Stimulated activated CD4-positive, alpha-beta T cell treated with anti-CD3 and anti-CD28 coated beads, Interleukin-2, amount 100 ng/mL, for 24 hours (primary cell): ENCODE measurements around the gene RTN4RL1.

ENCODE experiments used
- DNase-seq, 2 donors: peaks; one replicate each; pipeline ENCODE4 v3.0.0-alpha.2; 2020

The RTN4RL1 gene

DNA sequence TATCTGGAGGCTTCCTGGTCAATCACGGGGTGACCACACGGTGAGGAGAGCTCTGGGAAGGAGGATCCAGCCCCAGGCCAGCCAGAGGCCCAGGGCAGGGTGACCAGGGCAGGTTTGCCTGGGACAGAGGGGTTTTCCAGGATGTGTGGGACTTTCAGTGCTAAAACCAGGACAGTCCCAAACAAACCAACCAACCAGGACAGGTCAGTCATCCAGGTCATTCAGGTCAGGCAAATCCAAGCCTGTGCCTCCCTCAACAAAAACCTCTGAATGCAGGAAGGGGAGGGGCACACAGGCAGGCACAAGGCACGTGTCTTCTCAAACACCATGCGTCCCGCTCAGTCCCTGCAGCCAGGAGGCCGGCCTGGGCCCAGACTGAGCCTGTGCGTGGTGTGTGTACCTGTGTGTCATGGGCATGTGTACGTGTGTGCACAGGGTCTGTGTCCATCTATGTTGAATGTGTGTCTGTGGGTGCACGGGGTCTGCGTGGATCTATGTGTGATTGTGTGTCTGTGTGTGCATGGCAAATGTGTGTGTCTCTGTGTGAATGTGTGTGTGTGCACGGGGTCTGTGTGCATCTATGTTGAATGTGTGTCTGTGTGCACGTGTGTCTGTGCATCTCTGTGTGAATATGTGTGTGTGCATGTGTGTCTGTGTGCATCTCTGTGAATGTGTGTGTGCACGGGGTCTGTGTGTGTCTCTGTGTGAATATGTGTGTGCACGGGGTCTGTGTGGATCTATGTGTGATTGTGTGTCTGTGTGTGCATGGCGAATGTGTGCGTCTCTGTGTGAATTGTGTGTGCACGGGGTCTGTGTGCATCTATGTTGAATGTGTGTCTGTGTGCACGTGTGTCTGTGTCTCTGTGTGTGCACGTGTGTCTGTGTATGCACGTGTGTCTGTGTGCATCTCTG is 78.9 kb downstream of the RTN4RL1 start:
- DNase-seq = no peak

DNA sequence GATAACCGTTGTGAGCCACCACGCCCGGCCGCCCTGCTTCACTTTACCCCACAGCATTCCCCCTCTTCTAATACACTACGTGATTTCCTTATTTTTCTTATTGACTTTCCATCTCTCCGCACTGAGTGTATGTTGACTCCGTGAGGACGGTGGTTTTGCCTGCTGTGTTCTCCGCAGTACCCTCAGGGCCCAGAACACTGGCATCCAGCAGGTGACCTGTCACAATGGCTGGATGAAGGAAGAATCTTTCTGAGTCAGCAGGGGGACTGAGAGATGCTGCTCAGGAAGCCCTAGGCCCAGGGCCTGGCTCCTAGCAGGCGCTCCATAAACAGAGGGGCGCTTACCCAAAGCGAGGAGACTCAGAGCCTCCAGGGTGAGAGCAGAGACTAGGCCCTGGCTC is 79.5 kb downstream of the RTN4RL1 start:
- DNase-seq = no peak

DNA sequence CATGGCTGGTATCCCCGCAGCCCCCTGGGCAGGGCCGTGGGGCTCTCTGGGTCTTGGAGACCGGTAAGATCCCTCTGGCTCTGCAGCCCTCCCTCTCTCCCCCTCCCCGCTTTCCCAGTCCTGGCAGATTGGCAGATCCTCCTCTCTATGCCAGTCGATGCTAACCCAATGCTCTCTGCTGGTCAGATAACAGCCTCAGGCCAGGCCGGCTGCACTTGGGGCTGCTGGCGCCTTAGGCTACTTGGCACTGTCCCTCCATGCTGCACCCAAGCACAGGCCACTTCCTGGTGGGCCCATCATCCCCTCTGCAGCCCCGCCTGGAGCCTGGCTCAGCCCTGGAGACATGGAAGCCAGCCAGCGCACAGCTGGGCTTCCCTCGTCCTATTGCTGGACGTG is 81.7 kb downstream of the RTN4RL1 start:
- DNase-seq = no peak

- no peak for DNase-seq
Observed at GRCh38 chr17:1942666-1943435, 82.3 kb downstream of the RTN4RL1 start.

DNA sequence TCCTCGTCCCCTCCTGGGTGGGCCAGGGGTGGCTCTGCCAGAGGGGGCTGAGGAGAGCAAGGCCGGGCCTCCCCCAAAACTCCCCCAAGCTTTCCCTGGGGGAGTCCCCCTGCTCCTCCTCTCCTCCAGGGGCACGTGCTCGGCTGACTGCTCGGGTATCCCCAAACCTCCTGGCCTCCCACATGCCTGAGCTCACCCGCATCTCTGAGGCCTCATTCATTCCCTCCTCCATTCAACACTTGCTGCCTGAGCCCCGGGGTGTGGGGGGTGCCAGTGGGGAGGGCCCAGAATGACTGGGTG is 83.1 kb downstream of the RTN4RL1 start:
- DNase-seq = no peak

GRCh38 chr17:1941272-1942065 is 83.7 kb downstream of the RTN4RL1 start:
- no peak for DNase-seq

DNA sequence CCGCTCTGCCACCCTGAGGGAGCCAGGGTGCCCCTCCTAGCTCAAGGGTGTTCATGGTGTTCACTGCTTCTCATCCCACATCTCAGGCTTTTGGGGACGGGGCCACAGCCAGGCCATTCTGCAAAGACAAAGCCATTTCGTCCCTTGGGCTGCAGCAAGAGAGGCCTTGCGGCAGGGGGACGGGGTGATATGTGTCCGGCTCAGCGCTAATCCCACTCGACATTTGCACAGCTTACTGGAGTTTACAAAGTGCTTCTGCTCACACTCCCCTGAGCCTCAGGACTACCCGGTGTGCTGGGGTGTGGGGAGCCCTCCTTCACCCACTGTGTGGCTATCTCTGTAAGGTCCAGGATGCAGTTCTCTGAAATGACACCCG is 84.3 kb downstream of the RTN4RL1 start:
- no peak for DNase-seq

DNA sequence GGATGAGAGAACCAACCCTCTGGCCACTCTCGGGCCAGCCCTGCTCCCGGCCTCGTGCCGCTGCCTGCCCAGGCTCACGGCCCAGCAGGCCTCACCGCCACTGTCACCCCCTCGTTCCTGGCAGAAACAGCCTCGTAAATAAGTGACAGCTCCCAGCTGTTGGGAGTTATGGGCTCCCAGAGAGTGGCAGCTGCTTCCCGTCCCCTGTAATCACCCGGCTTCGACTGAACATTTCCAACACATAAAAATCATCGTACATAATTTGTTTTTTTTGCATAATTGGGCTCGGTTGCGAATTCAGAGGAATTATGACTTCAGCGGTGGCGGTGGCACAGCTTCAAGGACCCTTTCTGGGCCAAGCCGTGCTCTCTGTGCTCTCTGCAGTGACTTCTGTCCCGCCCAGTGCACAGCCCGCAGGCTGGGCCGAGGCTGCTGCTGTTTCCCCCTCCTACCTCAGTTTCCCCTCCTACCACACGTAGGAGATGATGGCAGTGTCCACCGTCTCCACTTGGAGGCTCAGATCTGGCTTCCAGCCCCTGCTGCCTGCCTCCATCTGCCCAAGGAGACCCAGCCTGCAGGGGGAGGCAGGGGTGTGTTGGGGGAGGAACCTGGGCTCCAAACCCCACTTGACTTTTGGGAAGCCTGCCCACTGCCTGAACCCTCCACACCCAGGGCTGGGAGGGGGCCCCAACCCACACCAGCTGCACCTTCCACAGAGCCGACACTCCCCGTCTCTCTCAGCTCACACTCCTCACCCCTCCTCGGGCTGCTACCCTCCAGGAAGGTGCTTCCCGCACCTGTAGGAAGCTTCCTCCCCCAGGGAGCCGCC is 84.9 kb downstream of the RTN4RL1 start:
- no peak for DNase-seq

DNA sequence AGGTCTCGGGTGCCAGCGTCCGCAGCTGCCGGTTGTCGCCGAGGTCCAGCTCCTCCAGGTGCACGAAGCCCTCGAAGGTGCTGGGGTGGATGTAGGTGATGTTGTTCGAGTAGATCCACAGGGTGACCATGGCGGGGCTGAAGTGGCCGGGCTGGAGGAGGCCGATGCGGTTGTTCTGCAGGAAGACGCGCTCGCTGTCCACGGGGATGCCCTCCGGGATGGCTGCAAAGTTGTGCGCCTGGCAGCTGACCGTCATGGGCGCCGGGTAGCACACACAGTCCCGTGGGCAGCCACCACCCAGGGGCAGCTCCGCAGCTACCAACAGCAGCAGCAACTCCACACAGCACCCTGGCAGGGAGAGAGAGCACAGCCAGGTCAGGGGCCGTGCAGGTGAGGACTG is 87.7 kb downstream of the RTN4RL1 start:
- no peak for DNase-seq

GRCh38 chr17:1936766-1937165 is 88.4 kb downstream of the RTN4RL1 start:
- DNase-seq = no peak

- no peak for DNase-seq
Observed at GRCh38 chr17:1934901-1935300, 90.2 kb downstream of the RTN4RL1 start.

DNA sequence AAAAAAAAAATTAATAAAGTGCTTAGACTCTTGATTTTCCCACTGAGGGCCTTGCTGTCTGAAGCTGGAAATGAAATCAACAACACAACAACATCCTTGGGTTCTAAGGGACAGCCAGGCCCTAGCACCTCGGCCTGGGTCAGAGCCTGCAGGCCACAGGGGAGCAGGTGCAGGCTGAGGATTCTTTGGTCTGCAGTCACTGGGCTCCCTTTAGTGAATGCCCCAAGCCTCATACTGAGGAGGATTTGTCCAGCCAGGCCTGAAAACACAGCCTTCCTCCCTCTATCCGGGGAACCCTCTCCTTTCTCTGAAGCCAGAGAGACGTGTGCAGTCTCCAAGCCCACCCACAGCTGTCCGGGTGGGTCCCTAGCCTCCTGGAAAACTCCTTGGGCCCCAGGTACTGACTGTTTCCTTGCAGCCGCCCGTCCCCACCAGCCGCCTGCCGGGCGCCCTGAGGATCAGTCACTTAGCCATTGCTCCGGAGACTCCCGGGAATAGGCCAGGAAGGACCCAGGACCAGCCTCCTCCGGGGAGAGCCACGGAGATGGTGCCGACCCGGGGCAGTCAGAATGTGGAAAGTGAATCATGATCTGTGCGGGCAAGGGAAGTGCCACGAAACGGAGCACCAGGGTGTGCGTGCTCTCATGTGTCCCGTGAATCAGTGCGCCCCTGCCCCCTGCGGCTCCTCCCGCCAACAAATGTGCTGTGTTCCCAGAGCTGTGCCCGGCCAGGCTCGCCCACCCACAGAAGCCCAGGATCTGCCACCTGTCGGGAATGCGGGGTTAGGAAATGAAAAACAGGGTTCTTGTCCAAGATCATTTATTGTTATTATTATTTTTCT is 91.0 kb downstream of the RTN4RL1 start:
- no peak for DNase-seq

DNA sequence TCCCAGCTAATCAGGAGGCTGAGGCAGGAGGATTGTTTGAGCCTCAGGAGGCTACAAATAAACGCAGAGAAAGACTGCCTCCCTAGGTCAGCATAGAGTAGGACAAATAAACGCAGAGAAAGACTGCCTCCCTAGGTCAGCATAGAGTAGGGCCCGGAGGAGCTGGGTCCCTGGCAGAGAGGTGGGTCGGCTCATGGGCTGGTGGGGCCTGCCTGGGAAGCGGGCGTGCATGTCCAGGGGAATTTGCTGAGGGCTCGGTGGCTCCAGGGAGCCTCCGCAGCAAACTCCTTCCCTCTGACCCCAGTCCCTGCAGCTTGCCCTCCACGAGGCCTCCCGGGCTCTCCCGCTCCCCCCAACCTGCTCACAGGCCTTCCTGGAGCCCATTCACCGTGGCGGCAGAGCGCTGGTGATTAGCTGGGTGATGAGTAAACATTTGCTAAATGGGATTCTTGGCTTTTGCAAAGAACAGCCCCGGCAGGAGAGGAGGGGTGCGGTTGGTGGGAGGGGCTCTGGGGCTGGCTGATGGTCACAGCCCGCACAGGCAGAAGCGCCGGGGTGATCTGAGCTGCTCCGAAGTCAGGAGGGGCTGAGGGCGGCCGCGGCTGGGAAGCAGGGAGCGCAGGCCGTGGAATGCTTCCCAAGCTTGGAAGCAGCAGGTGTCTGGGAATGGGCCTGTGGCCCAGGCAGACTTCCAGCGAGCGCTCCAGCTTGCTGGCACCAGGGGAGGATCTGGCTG is 93.1 kb downstream of the RTN4RL1 start:
- no peak for DNase-seq

GRCh38 chr17:1930337-1930645 is 94.8 kb downstream of the RTN4RL1 start:
- DNase-seq = no peak

- no peak for DNase-seq
Observed at GRCh38 chr17:1928976-1929375, 96.2 kb downstream of the RTN4RL1 start.

DNA sequence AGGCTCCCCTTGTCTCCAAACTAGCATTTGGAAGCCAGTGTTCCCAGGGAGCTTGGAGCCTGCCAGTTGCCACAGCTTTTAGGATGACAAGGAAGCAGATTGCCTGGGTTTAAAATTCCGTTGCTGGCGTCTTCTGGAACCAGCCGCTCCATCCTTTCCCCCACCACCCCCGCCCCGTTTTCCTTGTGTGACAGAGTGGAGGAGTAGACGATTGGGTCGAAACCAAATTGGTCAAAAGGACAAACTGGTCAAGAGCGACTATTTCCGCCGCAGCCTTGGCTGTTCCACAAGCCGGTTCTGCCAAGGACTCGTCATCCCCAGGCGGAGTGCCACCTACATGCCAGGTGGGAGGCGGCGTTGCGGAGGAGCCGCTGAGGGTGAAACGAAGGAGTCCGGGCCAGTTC is 104.2 kb downstream of the RTN4RL1 start:
- no peak for DNase-seq

DNA sequence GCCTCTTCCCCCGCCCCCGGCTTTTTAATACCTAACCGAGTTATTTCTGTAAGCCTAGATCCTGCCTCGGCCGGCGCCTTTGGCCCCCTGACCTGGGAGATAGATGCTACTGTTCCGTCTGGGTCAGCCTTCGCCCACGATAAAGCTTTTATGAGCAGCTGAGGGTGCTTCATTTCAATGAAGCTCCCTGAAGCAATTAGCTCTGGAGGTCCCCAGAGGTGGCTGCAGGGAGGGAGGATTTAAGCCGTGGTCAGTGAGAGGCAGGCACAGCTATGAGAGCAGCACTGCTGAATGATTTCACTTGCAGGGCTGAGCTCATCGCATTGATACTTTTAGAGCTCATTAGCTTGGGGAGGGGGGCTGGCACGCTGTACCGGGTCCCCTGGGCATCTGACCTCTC is 105.9 kb downstream of the RTN4RL1 start:
- no peak for DNase-seq

- DNase-seq = no peak
Observed at GRCh38 chr17:1918346-1919162, 106.6 kb downstream of the RTN4RL1 start.

DNA sequence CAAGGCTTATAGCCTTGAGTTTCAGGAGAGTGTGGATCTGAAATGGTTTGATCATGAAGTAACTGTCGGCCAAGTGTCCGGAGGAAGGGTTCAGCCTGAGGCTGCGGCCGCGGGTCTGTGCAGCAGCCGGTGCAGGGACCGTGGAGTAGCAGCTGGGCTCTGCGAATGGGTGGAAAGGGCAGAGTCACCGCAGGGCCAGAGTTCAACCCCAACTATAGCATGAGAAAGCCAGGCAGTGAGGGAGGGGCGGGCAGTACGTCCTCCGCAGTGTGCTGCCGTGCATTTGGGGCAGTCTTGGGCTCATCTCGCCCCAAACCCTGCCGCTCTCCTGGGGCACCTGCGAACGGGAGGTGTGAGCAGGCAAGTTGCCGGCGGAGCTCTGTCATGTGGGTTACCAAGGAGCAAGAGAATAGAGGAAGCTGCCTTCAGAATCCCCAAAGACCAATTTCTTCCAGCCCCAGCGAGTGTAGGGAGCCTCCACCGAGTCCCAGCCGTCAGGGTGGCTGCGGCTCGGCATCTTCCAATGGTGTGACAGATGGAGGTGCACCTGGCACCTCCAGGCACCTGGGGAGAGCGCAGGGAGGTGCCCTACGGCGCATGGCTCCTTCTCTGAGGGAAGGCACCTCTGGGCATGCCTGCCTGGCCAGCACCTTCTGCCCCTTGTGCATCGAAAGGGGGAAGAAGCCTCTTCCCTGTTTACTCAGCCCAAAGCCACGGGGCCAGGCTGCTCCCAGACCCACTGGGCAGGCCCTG is 108.0 kb downstream of the RTN4RL1 start:
- DNase-seq = no peak

DNA sequence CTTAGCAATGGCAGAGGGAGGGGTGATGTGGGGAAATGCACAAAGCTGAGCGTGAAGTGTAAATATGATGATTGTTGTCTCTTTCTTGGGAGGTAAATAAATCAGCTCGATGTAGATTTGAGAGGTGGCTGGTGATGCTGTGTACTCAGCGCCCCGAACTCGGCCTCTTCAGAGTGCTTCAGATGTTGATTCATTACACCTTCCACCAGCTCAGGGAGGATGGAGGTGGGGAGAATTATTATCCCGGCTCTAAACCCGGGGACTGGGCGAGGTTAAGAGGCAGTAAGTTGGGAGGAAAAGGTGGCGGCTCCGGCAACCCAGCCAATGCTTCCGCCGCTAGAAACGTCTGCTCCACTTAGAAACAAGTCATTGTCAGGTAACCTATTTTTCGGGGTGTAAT is 108.8 kb downstream of the RTN4RL1 start:
- DNase-seq = no peak
